HG02840 (cell line): Measurements from ENCODE around the gene GGN.
"Not testable (repeated sequence)": the region's sequence is repeated elsewhere in the genome, so short reads cannot be mapped to it uniquely, and the experiment has no call there.

Experiments used
- ATAC-seq: cut with Tn5 transposase; IDR thresholded peaks from one replicate; pipeline ENCODE4 v1.9.1; 2021; ENCODE audit warnings: mild to moderate bottlenecking, moderate library complexity, moderate number of reproducible peaks; ENCODE audit not compliant: unreplicated experiment, low FRiP score

The GGN gene

GRCh38 chr19:38367041-38367440, 20.8 kb downstream of the GGN start:
- no peak for ATAC-seq

- ATAC-seq, result not testable (repeated sequence)
These were observed 24.7 kb downstream of the GGN start for GRCh38 chr19:38362946-38363688.

- no peak for ATAC-seq
These were observed 25.5 kb downstream of the GGN start for GRCh38 chr19:38362076-38362945.

GRCh38 chr19:38361633-38362075, 26.2 kb downstream of the GGN start:
- ATAC-seq, result no peak

GRCh38 chr19:38360839-38361631, 26.8 kb downstream of the GGN start:
- no peak for ATAC-seq

- ATAC-seq, result no peak
These were observed 27.5 kb downstream of the GGN start for GRCh38 chr19:38360351-38360750.

- no peak for ATAC-seq
These were observed 28.4 kb downstream of the GGN start for GRCh38 chr19:38359242-38360021.

GRCh38 chr19:38358071-38358470, 29.8 kb downstream of the GGN start:
- no peak for ATAC-seq

- ATAC-seq, result no peak
These were observed 31.8 kb downstream of the GGN start for GRCh38 chr19:38355728-38356725.

GRCh38 chr19:38352611-38353010, 35.2 kb downstream of the GGN start:
- ATAC-seq, result no peak

- ATAC-seq, result no peak
These were observed 35.9 kb downstream of the GGN start for GRCh38 chr19:38351865-38352395.

GRCh38 chr19:38350883-38351282, 37.0 kb downstream of the GGN start:
- ATAC-seq, result no peak

- no peak for ATAC-seq
These were observed 41.0 kb downstream of the GGN start for GRCh38 chr19:38346837-38347236.

GRCh38 chr19:38340927-38341326, 46.9 kb downstream of the GGN start:
- no peak for ATAC-seq

GRCh38 chr19:38339011-38339410, 48.8 kb downstream of the GGN start:
- ATAC-seq, result not testable (repeated sequence)

GRCh38 chr19:38337360-38337653, 50.5 kb downstream of the GGN start:
- no peak for ATAC-seq

- peak; percentile 50 for ATAC-seq
These were observed 51.0 kb downstream of the GGN start for GRCh38 chr19:38336638-38337359.
